MM.1S (cell line): ENCODE data around the gene IZUMO2.

Source experiments
- DNase-seq: peaks from one replicate; pipeline ENCODE4 v3.0.0-alpha.2; 2015
- H2AFZ ChIP-seq: fragments of 300-600 bp; sonication (generic); 2 replicates; pipeline ENCODE4 v1.6.0; 2016; ENCODE audit warnings: antibody characterized with exemption, low read length
- H3F3A ChIP-seq: fragments of 300-600 bp; sonication (generic); 2 replicates; pipeline ENCODE4 v1.6.1; 2016; ENCODE audit warnings: mild to moderate bottlenecking, antibody characterized with exemption, low read length, moderate library complexity, mixed read lengths; ENCODE audit not compliant: insufficient read depth
- H3K27ac ChIP-seq: fragments of 300-600 bp; sonication (generic); 2 replicates; pipeline ENCODE4 v1.5.1; 2016; ENCODE audit warnings: mild to moderate bottlenecking, low read length
- H3K27me3 ChIP-seq: fragments of 300-600 bp; sonication (generic); replicated peaks from 2 replicates; pipeline ENCODE4 v1.6.0; 2016; ENCODE audit warnings: low read length; ENCODE audit not compliant: insufficient read depth
- H3K36me3 ChIP-seq: fragments of 300-600 bp; sonication (generic); replicated peaks from 2 replicates; pipeline ENCODE4 v1.6.1; 2016; ENCODE audit warnings: mild to moderate bottlenecking, low read length, mixed read lengths; ENCODE audit not compliant: insufficient read depth
- H3K4me1 ChIP-seq: fragments of 300-600 bp; sonication (generic); 2 replicates; pipeline ENCODE4 v1.6.1; 2016; ENCODE audit warnings: low read length, mixed read lengths
- H3K4me2 ChIP-seq: fragments of 300-600 bp; sonication (generic); 2 replicates; pipeline ENCODE4 v1.6.0; 2016; ENCODE audit warnings: low read depth, low read length
- H3K4me3 ChIP-seq: fragments of 300-600 bp; sonication (generic); 2 replicates; pipeline ENCODE4 v1.5.1; 2016; ENCODE audit warnings: low read length, mixed read lengths
- H3K79me2 ChIP-seq: fragments of 300-600 bp; sonication (generic); 2 replicates; pipeline ENCODE4 v1.6.1; 2016; ENCODE audit warnings: mixed run types, low read length, mixed read lengths
- H3K9ac ChIP-seq: fragments of 300-600 bp; sonication (generic); 2 replicates; pipeline ENCODE4 v1.6.1; 2016; ENCODE audit warnings: low read length, mixed read lengths
- H3K9me2 ChIP-seq: fragments of 300-600 bp; sonication (generic); replicated peaks from 2 replicates; pipeline ENCODE4 v1.6.1; 2016; ENCODE audit warnings: mild to moderate bottlenecking, low read length, mixed read lengths; ENCODE audit not compliant: insufficient read depth
- H3K9me3 ChIP-seq: fragments of 300-600 bp; sonication (generic); replicated peaks from 2 replicates; pipeline ENCODE4 v1.6.1; 2016; ENCODE audit warnings: mild to moderate bottlenecking, low read length, mixed read lengths; ENCODE audit not compliant: insufficient read depth
- H4K20me1 ChIP-seq: fragments of 300-600 bp; sonication (generic); 2 replicates; pipeline ENCODE4 v1.6.1; 2016; ENCODE audit warnings: mild to moderate bottlenecking, low read length, moderate library complexity, mixed read lengths; ENCODE audit not compliant: insufficient read depth
- EZH2 ChIP-seq: fragments of 300-600 bp; sonication (generic); optimal IDR thresholded peaks from 2 replicates; pipeline ENCODE3; 2017; ENCODE audit warnings: low read depth, mild to moderate bottlenecking, antibody characterized with exemption, low read length, mixed read lengths
- EZH2phosphoT487 ChIP-seq: fragments of 300-600 bp; sonication (generic); IDR thresholded peaks from 2 replicates; pipeline ENCODE4 v1.6.1; 2018; ENCODE audit warnings: antibody characterized with exemption, low read length
- TF ChIP-seq, protein P1 (sequence below): fragments of 300-600 bp; sonication (generic); IDR thresholded peaks from 2 replicates; pipeline ENCODE4 v1.5.1; 2016; ENCODE audit warnings: antibody characterized with exemption, low read length, mixed read lengths

Gene IZUMO2

DNA sequence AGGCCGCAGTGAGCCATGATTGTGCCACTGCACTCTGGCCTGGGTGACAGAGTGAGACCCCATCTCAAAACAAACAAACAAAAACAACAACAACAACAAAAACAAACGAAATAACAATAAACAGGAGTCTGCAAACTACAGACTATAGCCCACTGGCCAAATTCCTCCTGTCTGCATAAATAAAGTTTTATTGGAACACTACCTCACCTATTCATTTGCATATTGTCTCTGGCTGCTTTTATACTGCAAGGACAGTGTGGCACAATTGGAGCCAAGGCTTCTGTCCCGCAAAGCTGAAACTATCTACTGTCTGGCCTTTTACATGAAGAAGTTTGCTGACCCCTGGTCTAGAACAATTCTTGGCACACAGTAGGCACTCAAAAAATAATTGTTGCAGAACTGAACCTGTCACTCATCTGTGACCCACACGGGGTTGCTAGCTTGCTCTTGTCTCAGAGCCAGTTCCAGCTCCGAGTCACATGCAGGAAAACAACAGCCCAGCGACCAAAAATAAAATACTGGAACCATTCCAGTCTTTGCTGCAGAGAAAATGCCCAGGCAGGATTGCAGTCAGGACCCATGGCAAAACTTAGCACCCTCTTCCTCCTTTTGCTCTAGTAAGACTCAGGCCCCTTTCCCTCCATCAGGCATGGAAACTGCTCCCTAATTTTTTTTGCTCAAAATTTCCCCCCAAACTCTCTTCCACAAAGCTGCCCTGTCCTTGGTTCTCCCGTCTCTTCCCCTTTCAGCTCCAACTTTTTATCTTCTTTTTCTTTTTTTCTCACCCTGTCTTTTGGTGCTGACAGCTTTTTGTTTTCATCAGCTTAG lies 35.6 kb upstream of the IZUMO2 start:
- Histone ChIP-seq H3K27ac (no peak overlapping the region), H3K9ac (no peak overlapping the region), H3K4me3 (no peak overlapping the region), H3K27me3 (peaks cover 36% of the 10 kb centered on the region), H3K9me3 (no peaks in the 10 kb centered on the region), H4K20me1 (no peaks in the 10 kb centered on the region), H3K36me3 (no peaks in the 10 kb centered on the region), H3K4me2 (no peak overlapping the region), H3K4me1 (no peaks in the 10 kb centered on the region), H3K79me2 (no peaks in the 10 kb centered on the region), H3F3A (no peaks in the 10 kb centered on the region), H2AFZ (no peak overlapping the region), H3K9me2 (no peaks in the 10 kb centered on the region)
- DNase-seq, result no peak
- TF ChIP-seq EZH2, result no peak
- TF ChIP-seq, protein P1, sequence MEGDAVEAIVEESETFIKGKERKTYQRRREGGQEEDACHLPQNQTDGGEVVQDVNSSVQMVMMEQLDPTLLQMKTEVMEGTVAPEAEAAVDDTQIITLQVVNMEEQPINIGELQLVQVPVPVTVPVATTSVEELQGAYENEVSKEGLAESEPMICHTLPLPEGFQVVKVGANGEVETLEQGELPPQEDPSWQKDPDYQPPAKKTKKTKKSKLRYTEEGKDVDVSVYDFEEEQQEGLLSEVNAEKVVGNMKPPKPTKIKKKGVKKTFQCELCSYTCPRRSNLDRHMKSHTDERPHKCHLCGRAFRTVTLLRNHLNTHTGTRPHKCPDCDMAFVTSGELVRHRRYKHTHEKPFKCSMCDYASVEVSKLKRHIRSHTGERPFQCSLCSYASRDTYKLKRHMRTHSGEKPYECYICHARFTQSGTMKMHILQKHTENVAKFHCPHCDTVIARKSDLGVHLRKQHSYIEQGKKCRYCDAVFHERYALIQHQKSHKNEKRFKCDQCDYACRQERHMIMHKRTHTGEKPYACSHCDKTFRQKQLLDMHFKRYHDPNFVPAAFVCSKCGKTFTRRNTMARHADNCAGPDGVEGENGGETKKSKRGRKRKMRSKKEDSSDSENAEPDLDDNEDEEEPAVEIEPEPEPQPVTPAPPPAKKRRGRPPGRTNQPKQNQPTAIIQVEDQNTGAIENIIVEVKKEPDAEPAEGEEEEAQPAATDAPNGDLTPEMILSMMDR, result no peak
- TF ChIP-seq EZH2phosphoT487, result no peak

DNA sequence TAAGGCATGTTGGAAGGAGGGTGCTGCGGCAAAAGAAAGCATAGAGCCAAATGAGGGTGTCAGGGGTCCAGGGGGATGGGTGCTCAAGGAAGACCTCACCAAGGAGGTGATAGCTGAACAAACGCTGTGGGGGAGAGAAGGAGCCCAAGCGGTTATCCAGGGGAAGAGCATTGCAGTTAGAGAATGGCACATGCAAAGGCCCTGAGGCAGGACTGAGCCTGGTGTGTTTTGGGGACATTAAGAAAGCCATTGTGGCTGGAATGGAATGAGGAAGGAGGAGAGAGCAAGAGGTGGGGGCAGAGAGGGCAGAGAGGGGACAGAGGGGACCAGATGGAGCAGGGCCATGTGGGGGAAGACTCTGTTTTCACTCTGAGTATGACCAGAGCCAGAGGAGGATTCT lies 34.3 kb upstream of the IZUMO2 start:
- TF ChIP-seq, protein P1, result no peak
- TF ChIP-seq EZH2phosphoT487 (no peak), EZH2 (no peak)
- Histone ChIP-seq H3K4me1 (no peaks in the 10 kb centered on the region), H4K20me1 (no peaks in the 10 kb centered on the region), H3K79me2 (no peaks in the 10 kb centered on the region), H2AFZ (no peak overlapping the region), H3K9me3 (no peaks in the 10 kb centered on the region), H3K27me3 (peaks cover 38% of the 10 kb centered on the region), H3K27ac (no peak overlapping the region), H3K4me3 (no peak overlapping the region), H3F3A (no peaks in the 10 kb centered on the region), H3K4me2 (no peak overlapping the region), H3K36me3 (no peaks in the 10 kb centered on the region), H3K9me2 (no peaks in the 10 kb centered on the region), H3K9ac (no peak overlapping the region)
- no peak for DNase-seq

DNA sequence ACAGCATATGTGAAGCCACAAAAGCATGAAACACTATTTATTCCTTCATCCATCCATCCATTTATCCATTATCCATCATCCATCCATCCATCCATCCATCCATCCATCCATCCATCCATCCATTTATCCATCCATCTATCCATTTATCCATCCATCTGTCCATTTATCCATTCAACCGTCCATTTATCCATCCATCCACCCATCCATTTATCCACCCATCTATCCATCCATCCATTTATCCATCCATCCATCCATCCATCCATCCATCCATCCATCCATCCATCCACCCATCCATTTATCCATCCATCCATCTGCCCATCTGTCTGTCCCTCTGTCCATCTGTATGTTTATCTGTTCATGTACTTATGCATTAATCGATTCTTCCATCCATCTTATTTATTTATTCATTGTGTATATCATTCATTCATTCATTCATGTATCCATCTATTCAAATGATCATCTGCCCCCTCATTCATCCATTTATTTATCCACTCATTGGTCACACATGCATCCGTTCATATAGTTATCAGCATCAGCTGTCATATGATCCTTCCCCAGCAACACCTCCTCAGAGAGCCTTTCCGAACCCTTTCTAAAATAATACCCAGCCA lies 33.3 kb upstream of the IZUMO2 start:
- DNase-seq, result no peak
- no peak overlapping the region for H3K27ac ChIP-seq
- no peaks in the 10 kb centered on the region for H3K36me3 ChIP-seq
- H3K9me3 ChIP-seq, result no peaks in the 10 kb centered on the region
- H3K9me2 ChIP-seq, result no peaks in the 10 kb centered on the region
- H3K27me3 ChIP-seq, result peaks cover 38% of the 10 kb centered on the region
- H2AFZ ChIP-seq, result no peak overlapping the region
- H3K4me2 ChIP-seq, result no peak overlapping the region
- no peaks in the 10 kb centered on the region for H3K79me2 ChIP-seq
- H3K9ac ChIP-seq, result no peak overlapping the region
- no peaks in the 10 kb centered on the region for H4K20me1 ChIP-seq
- TF ChIP-seq EZH2, result no peak
- TF ChIP-seq EZH2phosphoT487, result no peak
- TF ChIP-seq, protein P1, result no peak
- H3K4me3 ChIP-seq, result no peak overlapping the region
- no peaks in the 10 kb centered on the region for H3K4me1 ChIP-seq
- no peaks in the 10 kb centered on the region for H3F3A ChIP-seq
